Upper lobe of left lung (tissue), 6 donors: Measurements from ENCODE around the gene FYN. TPM values are rescaled to one million over a fixed set of nuclear protein-coding genes. Genes with fewer than 3 reads are reported as not detected.

ENCODE experiments used
- ATAC-seq, 2 donors: fragments of 200-7000 bp; cut with Tn5 transposase; one replicate each; pipeline ENCODE4 v1.9.1; 2022; ENCODE audit warnings: mild to moderate bottlenecking in 2 of 2, moderate library complexity in 2 of 2; ENCODE audit not compliant: low FRiP score in 2 of 2
- DNase-seq, 2 donors: peaks; one replicate each; pipeline ENCODE4 v3.0.0-alpha.2; 2019 to 2020
- H3K27ac ChIP-seq, 4 donors: fragments of 200-600 bp; sonication (generic); one replicate each; pipeline ENCODE4 v1.5.1; 2016 to 2019
- H3K27me3 ChIP-seq, 4 donors: fragments of 200-600 bp; sonication (generic); one replicate each; pipeline ENCODE4 v1.5.1; 2017 to 2019
- H3K36me3 ChIP-seq, 4 donors: fragments of 200-600 bp; sonication (generic); one replicate each; pipeline ENCODE4 v1.5.1; 2016 to 2019
- H3K4me1 ChIP-seq, 4 donors: fragments of 200-600 bp; sonication (generic); one replicate each; pipeline ENCODE4 v1.5.1; 2018 to 2019
- H3K4me3 ChIP-seq, 4 donors: fragments of 200-600 bp; sonication (generic); one replicate each; pipeline ENCODE4 v1.5.1; 2017 to 2019; ENCODE audit warnings: mild to moderate bottlenecking in 2 of 4, moderate library complexity in 1 of 4
- H3K9me3 ChIP-seq, 4 donors: fragments of 200-600 bp; sonication (generic); one replicate each; pipeline ENCODE4 v1.5.1; 2018 to 2019
- EP300 ChIP-seq, 4 donors: sonication (generic); formaldehyde crosslinking; IDR thresholded peaks; one replicate each; pipeline ENCODE4 v1.5.1; 2017; ENCODE audit warnings: antibody characterized with exemption in 4 of 4, control low read depth in 2 of 4
- POLR2A ChIP-seq, 4 donors: fragments of 450-650 bp; IDR thresholded peaks; one replicate each; pipeline ENCODE4 v1.5.1; 2016 to 2017; ENCODE audit warnings: antibody characterized with exemption in 4 of 4, mild to moderate bottlenecking in 2 of 4
- POLR2AphosphoS5 ChIP-seq, 2 donors: sonication (generic); formaldehyde crosslinking; IDR thresholded peaks; one replicate each; pipeline ENCODE4 v1.5.1; 2017; ENCODE audit warnings: antibody characterized with exemption in 2 of 2
- WGBS, 2 donors: methylation state at CpG; one replicate each; pipeline ENCODE4 v1.1.5; 2017 to 2018; 5-methylcytosine and 5-hydroxymethylcytosine counted together
- total RNA-seq, 6 donors: library from RNA; depleted of rRNA in 4 of 6; stranded (reverse); fragments of >200 nt in 4 of 6; gene quantifications; one replicate each; pipeline versions ENCODE4 v1.1.0 to v1.2.1, GENCODE V29; 2016 to 2021
- TF ChIP-seq, protein P1 (sequence below), 6 experiments: fragments of 450-650 bp in 4 of 6; fragments of 200-600 bp in 2 of 6; sonication (generic) in 2 of 6; IDR thresholded peaks; one replicate each; pipeline ENCODE4 v1.5.1; 2016 to 2019; ENCODE audit warnings: antibody characterized with exemption in 6 of 6
- donor health status: DM: no; HTN: no; CAD: no; lungs with moderate emphysema.
- donor health status: DM: no; HTN: yes; CAD: no; lungs with severe emphysema.

Gene FYN
- total RNA-seq, 6 donors from 2014 or later, result 69.1 to 181 (median 113) TPM

DNA sequence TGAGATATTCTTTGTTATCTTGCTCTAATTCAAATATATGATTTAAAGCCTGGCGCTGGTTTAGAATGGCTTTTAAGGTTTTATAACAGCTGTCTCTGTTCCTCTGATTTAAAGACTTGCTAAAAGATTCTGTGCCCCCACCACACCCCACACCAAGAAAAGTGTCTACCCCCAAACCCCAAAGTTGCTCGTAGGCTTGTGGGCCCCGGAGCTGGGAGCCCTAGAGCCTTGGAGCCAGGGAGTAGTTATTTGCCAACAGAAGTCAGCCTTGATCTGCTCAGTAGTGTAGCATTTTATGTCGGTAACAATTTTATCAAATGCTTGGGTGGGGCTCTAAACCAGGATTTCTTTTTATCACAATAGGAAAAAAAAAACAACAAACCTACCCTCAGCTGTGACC lies 162.3 kb downstream of the FYN start:
- TF ChIP-seq EP300 (IDR thresholded peaks at IDR 0.05) (no peak), POLR2AphosphoS5 (IDR thresholded peaks at IDR 0.05) (no peak), POLR2A (IDR thresholded peaks at IDR 0.05) (no peak)
- TF ChIP-seq, protein P1, sequence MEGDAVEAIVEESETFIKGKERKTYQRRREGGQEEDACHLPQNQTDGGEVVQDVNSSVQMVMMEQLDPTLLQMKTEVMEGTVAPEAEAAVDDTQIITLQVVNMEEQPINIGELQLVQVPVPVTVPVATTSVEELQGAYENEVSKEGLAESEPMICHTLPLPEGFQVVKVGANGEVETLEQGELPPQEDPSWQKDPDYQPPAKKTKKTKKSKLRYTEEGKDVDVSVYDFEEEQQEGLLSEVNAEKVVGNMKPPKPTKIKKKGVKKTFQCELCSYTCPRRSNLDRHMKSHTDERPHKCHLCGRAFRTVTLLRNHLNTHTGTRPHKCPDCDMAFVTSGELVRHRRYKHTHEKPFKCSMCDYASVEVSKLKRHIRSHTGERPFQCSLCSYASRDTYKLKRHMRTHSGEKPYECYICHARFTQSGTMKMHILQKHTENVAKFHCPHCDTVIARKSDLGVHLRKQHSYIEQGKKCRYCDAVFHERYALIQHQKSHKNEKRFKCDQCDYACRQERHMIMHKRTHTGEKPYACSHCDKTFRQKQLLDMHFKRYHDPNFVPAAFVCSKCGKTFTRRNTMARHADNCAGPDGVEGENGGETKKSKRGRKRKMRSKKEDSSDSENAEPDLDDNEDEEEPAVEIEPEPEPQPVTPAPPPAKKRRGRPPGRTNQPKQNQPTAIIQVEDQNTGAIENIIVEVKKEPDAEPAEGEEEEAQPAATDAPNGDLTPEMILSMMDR (IDR thresholded peaks at IDR 0.05), result no peak
- 64 to 76% methylated on average over 4 of the region's 4 CpGs for WGBS, 2 donors
- DNase-seq, result no peak
- peaks cover 0 to 42% (median 2%) of the 10 kb centered on the region in 4 donors for H3K36me3 ChIP-seq
- peaks cover 7 to 29% (median 27%) of the 10 kb centered on the region in 4 donors for H3K4me1 ChIP-seq
- no peaks in the 10 kb centered on the region for H3K9me3 ChIP-seq
- H3K27me3 ChIP-seq, result no peaks in the 10 kb centered on the region
- ATAC-seq, result no peak
- H3K27ac ChIP-seq, result peak overlapping the region; percentile 28 to 75 (median 50)
- H3K4me3 ChIP-seq, result no peak overlapping the region

DNA sequence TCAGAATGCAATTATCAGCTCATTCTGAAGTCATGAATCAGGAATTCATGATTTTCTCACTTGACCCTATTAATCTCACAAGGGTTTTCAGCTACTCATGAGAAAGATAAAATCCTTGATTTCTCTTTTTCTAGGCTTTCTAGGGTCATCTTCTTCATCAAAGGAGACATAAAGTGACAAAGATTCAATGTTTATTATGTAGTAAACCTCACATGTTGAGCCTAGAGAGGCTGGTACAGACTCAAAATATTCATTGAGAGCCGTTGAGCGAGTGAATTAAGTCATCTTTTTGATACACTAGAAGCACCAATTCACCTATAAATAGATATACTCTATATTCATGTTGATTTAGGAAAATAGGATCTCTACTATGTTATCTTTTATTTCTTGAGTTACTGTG lies 162.8 kb downstream of the FYN start:
- DNase-seq, result no peak
- no peak for ATAC-seq
- Histone ChIP-seq H3K9me3 (no peaks in the 10 kb centered on the region), H3K4me3 (peak overlapping the region in 1 of 4 donors; percentile 9), H3K4me1 (peaks cover 7 to 29% (median 27%) of the 10 kb centered on the region in 4 donors), H3K36me3 (peaks cover 0 to 43% (median 2%) of the 10 kb centered on the region in 4 donors), H3K27me3 (no peaks in the 10 kb centered on the region), H3K27ac (peak overlapping the region in 2 of 4 donors; percentile 55 to 75)
- TF ChIP-seq POLR2AphosphoS5 (IDR thresholded peaks at IDR 0.05), result no peak
- TF ChIP-seq, protein P1 (IDR thresholded peaks at IDR 0.05), result no peak
- no peak for TF ChIP-seq POLR2A (IDR thresholded peaks at IDR 0.05)
- no peak for TF ChIP-seq EP300 (IDR thresholded peaks at IDR 0.05)
- 68 to 76% methylated on average over 2 of the region's 2 CpGs for WGBS, 2 donors

DNA sequence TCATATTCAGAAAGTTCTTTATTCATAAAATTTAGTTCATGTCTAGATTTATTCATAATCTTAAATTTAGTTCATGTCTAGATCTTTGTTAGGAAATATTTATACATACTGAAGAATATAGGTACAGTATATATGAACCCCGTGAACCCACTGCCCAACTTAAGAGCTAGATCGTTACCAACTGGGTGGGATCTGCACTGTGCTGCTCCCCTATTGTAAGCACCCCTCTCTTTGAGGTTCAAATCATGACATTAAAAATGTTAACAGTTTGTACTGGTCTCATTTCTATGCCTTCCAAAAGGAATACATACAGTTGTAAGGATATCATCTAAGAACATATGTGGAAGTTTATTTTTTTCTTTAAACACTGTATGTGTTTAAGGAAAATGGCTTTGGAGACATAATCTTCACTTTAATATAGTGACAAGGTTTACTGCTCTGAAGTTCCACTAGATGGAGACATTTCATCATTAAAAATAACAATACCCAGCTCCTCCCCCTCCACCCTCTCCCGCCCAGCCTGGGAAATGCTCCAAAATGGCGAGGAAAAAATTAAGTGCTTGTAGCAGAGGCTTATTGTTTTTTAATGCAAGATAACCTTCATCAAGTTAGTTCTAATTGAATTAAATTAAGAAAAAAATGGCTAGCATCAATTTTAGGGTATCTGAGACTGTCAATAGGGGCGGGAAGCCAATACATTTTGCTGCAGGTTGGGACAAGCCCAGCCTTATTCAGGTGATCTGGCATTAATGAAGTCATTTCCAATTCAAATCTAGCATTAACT lies 163.4 kb downstream of the FYN start:
- H3K27ac ChIP-seq, result peak overlapping the region in 2 of 4 donors; percentile 55 to 75
- peak; percentile 80 to 89 for ATAC-seq
- peaks cover 7 to 29% (median 27%) of the 10 kb centered on the region in 4 donors for H3K4me1 ChIP-seq
- peak overlapping the region in 1 of 4 donors; percentile 9 for H3K4me3 ChIP-seq
- WGBS, 2 donors, result 25 to 33% methylated on average over 5 of the region's 5 CpGs
- TF ChIP-seq POLR2A (IDR thresholded peaks at IDR 0.05) (no peak), POLR2AphosphoS5 (IDR thresholded peaks at IDR 0.05) (no peak), EP300 (IDR thresholded peaks at IDR 0.05) (no peak)
- TF ChIP-seq, protein P1 (IDR thresholded peaks at IDR 0.05), result peak; percentile 44 to 86 (median 80)
- H3K9me3 ChIP-seq, result no peaks in the 10 kb centered on the region
- no peaks in the 10 kb centered on the region for H3K27me3 ChIP-seq
- DNase-seq, result peak in 1 of 2 donors; percentile 37
- peaks cover 0 to 42% (median 2%) of the 10 kb centered on the region in 4 donors for H3K36me3 ChIP-seq

DNA sequence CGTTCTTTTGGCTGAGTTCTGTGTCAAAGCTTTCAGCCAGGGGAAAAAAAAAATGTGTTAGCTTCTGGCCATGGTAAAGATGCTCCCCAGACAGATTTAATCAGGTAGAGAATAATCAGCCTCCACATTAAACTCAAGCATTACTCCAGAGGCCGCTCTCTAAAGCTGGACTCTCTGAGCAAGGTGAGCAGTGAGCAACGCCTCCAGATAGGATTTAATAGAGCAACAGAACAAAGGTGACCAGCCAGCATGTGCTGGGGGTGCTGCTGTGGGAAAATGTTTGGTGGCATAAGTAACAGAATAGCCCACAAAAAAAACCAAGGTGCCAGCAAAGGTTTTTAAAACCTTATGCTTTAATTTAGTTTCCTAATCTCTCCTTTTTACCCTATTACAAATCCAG lies 164.1 kb downstream of the FYN start:
- 66 to 86% methylated on average over 3 of the region's 3 CpGs for WGBS, 2 donors
- H3K27me3 ChIP-seq, result no peaks in the 10 kb centered on the region
- TF ChIP-seq POLR2A (IDR thresholded peaks at IDR 0.05) (no peak), POLR2AphosphoS5 (IDR thresholded peaks at IDR 0.05) (no peak)
- TF ChIP-seq, protein P1 (IDR thresholded peaks at IDR 0.05), result no peak
- DNase-seq, result no peak
- peaks cover 7 to 29% (median 27%) of the 10 kb centered on the region in 4 donors for H3K4me1 ChIP-seq
- no peak overlapping the region for H3K4me3 ChIP-seq
- H3K9me3 ChIP-seq, result no peaks in the 10 kb centered on the region
- H3K36me3 ChIP-seq, result peaks cover 0 to 42% (median 0%) of the 10 kb centered on the region in 4 donors
- peak overlapping the region in 1 of 4 donors; percentile 55 for H3K27ac ChIP-seq
- ATAC-seq, result no peak
